GM18951 (cell line): ENCODE data around the gene CORO7.

Experiments
- POLR2A ChIP-seq: IDR thresholded peaks from 4 replicates; pipeline ENCODE4 v1.6.1; 2011; ENCODE audit warnings: mild to moderate bottlenecking; ENCODE audit not compliant: insufficient read length, insufficient read depth; ENCODE audit errors: extremely low read depth
- in situ Hi-C: fragments of 300-500 bp; cut with MboI; formaldehyde crosslinking; loops from one replicate; pipeline ENCODE4 v1.12.0; 2022; ENCODE audit warnings: low sequenced_read_pairs, mixed read lengths, inconsistent platforms; ENCODE audit not compliant: unreplicated experiment

CORO7 gene

GRCh38 chr16:4389051-4389955 lies 27.1 kb downstream of the CORO7 start:
- in situ Hi-C loops: no loop called here
- TF ChIP-seq POLR2A: no peak

DNA sequence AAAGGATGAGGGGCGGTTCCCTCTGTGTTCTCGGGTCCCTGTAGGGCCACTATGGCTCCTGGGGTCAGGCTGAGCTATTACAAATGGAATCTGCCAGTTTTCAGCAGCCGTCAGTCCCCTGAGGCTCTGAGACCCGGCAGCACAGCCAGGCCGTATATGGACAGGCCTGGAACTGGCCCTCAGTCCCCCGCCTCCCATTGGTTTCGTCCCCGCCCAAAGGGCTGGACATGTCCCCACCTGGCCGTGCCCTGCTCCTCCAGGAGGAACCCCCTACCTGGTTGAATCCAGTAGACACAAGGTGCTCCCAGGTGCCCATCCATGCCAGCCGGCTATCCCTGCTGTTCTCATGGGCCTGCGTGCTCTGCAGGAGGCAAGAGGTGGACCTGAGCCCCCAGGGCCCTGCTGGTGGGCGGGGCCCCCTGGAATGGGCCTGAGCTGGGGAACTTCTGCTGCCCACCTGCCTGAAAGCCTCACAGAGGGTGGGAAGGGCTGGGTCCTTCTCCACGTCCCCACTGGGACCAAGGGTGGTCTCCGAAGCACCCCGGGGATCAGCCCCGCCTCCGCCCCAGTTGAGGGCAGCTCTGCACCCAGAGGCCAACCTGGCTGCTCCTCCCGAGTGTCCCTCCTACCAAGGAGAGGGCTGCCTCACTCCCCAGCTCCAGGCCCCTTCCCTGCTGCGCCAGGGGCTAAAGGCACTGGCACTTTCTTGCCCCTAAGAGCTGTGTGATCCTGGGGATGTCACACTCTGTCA lies 27.9 kb downstream of the CORO7 start:
- TF ChIP-seq POLR2A: no peak
- in situ Hi-C loops: no loop called here

DNA sequence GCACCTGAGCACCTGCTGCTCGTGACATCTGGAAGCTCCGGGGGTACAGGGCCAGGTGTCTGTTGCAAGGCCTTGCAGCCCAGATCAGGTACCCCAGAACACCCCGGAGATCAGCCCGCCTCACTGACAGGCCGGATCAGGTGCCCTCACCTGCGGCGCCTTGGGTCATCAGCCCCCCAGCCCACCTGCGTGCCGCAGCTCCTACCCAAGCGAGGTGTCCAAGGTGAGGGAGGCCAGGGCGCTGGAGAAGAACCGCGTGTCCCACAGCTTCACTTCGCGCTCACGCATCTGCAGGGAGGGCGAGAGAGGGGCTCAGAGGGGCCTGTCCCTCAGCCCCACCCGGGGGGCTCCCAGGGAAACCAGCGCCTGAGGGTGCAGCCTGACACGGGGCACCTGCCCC lies 28.6 kb downstream of the CORO7 start:
- no peak for TF ChIP-seq POLR2A
- in situ Hi-C loops: no loop called here

- in situ Hi-C loops: no loop called here
- TF ChIP-seq POLR2A: no peak
These were observed 29.3 kb downstream of the CORO7 start for GRCh38 chr16:4386951-4387565.

DNA sequence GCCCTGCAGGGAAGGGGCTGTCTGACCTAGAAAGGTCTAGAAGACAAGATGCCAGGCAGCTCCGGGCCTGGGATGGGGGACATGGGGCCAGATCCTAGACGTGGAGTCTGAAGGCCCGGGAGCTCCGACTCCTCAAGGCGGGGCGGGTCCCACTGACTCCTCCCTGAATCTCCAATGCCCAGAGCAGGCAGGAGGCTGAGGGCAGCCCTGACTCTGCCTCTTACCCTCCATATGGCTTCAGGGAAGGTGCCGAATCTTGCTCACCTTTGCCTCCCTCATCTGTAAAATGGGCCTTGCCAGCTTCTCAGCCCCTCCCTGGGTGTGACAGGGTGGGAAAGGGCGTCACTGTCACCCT lies 30.0 kb downstream of the CORO7 start:
- TF ChIP-seq POLR2A: no peak
- in situ Hi-C loops: no loop called here

DNA sequence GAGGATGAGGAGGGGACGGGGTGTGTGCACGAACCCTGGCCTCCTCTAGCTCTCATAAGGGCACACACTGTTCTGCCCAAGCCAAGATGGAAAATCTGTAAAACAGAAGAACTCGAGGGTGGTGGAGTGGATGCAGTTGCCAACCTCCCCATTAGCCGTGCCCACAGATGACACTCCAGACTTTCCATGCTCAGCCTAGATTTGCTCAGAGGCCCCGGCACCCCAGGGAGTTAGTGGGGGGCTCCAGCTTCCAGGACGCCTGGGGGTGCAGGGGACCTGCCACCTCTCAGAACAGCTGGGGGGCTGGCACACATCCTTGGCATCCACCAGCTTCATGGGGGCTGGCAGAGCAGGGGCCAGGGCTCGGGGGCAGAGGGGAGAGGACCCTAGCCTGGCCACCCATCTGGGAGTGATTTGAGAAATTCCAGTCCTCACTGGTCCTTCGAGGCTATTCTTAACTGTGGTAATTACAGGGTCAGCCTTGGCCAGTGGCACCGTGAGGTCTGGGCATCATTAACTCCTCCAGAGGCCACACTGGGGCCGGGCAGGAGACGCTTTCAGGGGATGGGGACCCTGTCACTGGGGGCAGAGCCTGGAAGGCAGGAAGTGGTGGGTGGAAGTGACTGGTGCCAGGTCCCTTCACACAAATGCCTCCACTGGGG lies 30.5 kb downstream of the CORO7 start:
- in situ Hi-C loops: no loop called here

GRCh38 chr16:4385066-4385788 lies 31.2 kb downstream of the CORO7 start:
- no peak for TF ChIP-seq POLR2A
- in situ Hi-C loops: no loop called here

More for the DNA sequence above, 30.5 kb downstream of the CORO7 start:
- TF ChIP-seq POLR2A: no peak

- TF ChIP-seq POLR2A: no peak
- in situ Hi-C loops: no loop called here
These were observed 31.9 kb downstream of the CORO7 start for GRCh38 chr16:4384509-4384942.

DNA sequence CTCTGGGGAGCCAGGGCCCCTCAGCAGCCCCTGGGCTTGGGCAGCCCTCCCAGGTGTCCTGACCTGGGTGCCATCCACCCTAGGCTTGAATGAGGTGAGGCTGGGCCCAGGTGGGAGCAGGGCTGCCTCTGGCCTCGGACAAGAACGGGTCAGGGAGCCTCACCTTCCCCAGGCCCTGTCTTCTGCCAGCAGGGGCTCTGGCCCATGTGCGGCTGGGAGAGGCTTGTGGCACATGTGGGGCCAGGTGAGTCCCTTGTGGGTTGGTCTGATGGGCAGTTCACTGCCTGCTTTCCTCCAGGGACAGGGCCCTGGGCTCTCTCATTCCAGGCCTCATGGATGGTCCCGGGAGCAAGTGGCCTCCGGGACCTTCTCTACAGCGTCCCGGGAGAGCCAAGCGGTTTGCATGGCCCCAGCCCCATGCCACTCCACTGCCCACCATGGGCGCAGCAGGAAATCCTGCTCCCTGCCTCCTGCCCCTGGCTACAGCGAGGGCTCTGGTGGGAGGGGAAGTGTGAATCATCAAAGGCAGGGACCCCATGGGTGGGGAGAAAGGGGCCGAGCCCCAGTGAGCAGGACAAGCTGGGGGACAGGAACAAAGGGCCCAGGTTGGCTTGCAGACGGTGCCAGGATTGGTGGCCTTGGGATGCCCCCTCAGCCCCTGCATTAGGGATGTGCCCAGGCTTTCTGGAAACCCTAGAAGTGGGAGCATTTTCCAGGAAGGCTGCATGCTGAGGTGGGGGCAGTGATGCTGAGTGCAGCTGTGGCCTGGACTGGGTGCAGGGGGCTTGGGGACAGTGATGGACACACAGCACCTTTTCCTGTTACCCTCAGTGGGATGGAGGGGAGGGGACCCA lies 32.6 kb downstream of the CORO7 start:
- no peak for TF ChIP-seq POLR2A
- in situ Hi-C loops: no loop called here

DNA sequence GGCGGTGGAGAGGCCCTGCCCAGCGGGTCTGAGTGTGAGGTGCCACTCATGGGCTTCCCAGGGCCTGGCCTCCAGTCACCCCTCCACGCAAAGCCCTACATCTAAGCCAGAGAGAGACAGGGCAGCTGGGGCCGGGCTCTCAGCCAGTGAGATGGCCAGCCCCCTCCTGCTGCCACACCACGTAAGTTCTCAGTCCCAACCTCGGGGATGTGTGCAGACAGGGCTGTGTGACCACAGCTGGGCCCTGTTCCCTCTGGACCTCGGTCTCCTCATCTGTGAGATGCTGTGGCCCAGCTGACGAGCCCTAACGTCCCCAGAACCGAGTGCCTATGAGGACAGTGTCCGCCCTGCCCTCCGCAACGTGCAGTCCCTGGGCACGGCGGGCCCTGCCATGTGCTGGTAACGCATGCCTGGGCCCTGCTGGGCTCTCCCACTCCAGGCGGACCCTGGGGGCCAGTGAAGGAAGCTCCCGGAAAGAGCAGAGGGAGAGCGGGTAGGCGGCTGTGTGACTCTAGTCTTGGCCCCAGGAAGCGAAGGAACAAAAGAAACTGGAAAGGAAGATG lies 33.5 kb downstream of the CORO7 start:
- TF ChIP-seq POLR2A: no peak
- in situ Hi-C loops: no loop called here
